Measurements from ENCODE around the gene PLEKHG4B.

GRCh38 chr5:152077-152476 is 60.1 kb downstream of the PLEKHG4B start:
- TF ChIP-seq POLR2AphosphoS5 (IDR thresholded peaks at IDR 0.05; ENCODE audit: low read depth, low read length): no peak
- TF ChIP-seq POLR2A (IDR thresholded peaks at IDR 0.05; ENCODE audit: low read depth, low read length): no peak
- TF ChIP-seq SPI1 (IDR thresholded peaks at IDR 0.05; ENCODE audit: low read depth, low read length): no peak
- no peak for TF ChIP-seq TAF1 (IDR thresholded peaks at IDR 0.05; ENCODE audit: low read depth, low read length)
